ENCODE results near the gene NIPA2.
"Not testable (repeated sequence)": the region's sequence is repeated elsewhere in the genome, so short reads cannot be mapped to it uniquely, and the experiment has no call there.

- not testable (repeated sequence) for TF ChIP-seq EZH2phosphoT487 (IDR thresholded peaks at IDR 0.05; ENCODE audit: borderline replicate concordance, low read depth, low read length); CTCF (conservative IDR thresholded peaks at IDR 0.05; ENCODE audit: low read length)
These were observed 30.6 kb upstream of the NIPA2 start for GRCh38 chr15:22807831-22808230.

Measured in OCI-LY7 (cell line).